SH-SY5Y (cell line): ENCODE measurements around the gene CTNND2.

ENCODE experiments used
- GATA2 ChIP-seq: IDR thresholded peaks from 2 replicates; pipeline ENCODE4 v1.6.1; 2011; ENCODE audit warnings: mild to moderate bottlenecking, low read depth, low read length
- GATA3 ChIP-seq: IDR thresholded peaks from 2 replicates; pipeline ENCODE4 v1.6.1; 2011; ENCODE audit warnings: low read depth, mild to moderate bottlenecking, low read length, moderate library complexity

GRCh38 chr5:11878814-11879213 lies 25.4 kb downstream of the CTNND2 start:
- no peak for TF ChIP-seq GATA3
- no peak for TF ChIP-seq GATA2
